Immature natural killer cell (primary cell): ENCODE measurements around the gene ART1. TPM values are rescaled to one million over a fixed set of nuclear protein-coding genes. Genes with fewer than 3 reads are reported as not detected.

Experiments used
- DNase-seq, 3 donors: peaks; one replicate each; pipeline ENCODE4 v3.0.0; 2022; ENCODE audit warnings: mixed read lengths in 1 of 3
- H3K27ac Mint-ChIP-seq, 6 donors: one replicate each; pipeline ENCODE4 v1.8.0; 2020; ENCODE audit warnings: mixed read lengths in 6 of 6, mild to moderate bottlenecking in 5 of 6, inconsistent platforms in 4 of 6, moderate library complexity in 3 of 6
- H3K27me3 Mint-ChIP-seq, 3 donors: one replicate each; pipeline ENCODE4 v1.8.0; 2020 to 2021; ENCODE audit warnings: low read depth in 3 of 3, mild to moderate bottlenecking in 3 of 3, mixed read lengths in 3 of 3, moderate library complexity in 3 of 3, inconsistent platforms in 1 of 3
- H3K36me3 Mint-ChIP-seq, 3 donors: one replicate each; pipeline ENCODE4 v1.8.0; 2020; ENCODE audit warnings: mixed read lengths in 3 of 3, inconsistent platforms in 2 of 3, mild to moderate bottlenecking in 2 of 3
- H3K4me1 Mint-ChIP-seq, 2 donors: one replicate each; pipeline ENCODE4 v1.8.0; 2020; ENCODE audit warnings: inconsistent platforms in 2 of 2, mild to moderate bottlenecking in 2 of 2, mixed read lengths in 2 of 2, moderate library complexity in 1 of 2
- H3K4me3 Mint-ChIP-seq, 5 donors: one replicate each; pipeline ENCODE4 v1.8.0; 2020; ENCODE audit warnings: mild to moderate bottlenecking in 5 of 5, mixed read lengths in 5 of 5, inconsistent platforms in 3 of 5, moderate library complexity in 3 of 5
- H3K9me3 Mint-ChIP-seq, 6 donors: one replicate each; pipeline ENCODE4 v1.8.0; 2020; ENCODE audit warnings: mild to moderate bottlenecking in 6 of 6, mixed read lengths in 6 of 6, inconsistent platforms in 4 of 6, moderate library complexity in 3 of 6
- polyA plus RNA-seq, 3 donors: library from polyadenylated mRNA; unstranded; fragments of 300-500 nt; fragmentation: Illumina TruSeq; gene quantifications; one replicate each; pipeline ENCODE4 v1.2.3, GENCODE V29; 2021

The ART1 gene
- polyA plus RNA-seq, 3 donors from 2014 or later, result not detected

DNA sequence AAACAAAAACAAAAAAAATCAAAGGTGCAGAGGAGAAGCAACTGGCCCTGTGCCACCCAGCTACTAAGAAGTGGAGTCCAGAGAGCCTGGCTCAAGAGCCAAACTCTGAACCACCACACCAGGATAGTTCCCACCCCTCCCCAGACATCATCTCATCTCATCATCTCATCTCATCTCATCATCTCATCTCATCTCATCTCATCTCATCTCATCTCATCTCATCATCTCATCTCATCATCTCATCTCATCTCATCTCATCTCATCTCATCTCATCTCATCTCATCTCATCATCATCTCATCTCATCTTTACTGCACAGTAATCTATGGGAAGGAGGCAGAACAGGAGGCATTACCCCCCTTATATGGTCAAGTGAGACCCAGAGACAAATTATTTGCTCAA, 17.9 kb downstream of the ART1 start:
- H3K4me1 Mint-ChIP-seq, result no peaks in the 10 kb centered on the region
- H3K4me3 Mint-ChIP-seq, result no peak overlapping the region
- no peaks in the 10 kb centered on the region for H3K9me3 Mint-ChIP-seq
- H3K36me3 Mint-ChIP-seq, result peaks cover 11 to 22% (median 20%) of the 10 kb centered on the region in 3 donors
- no peak overlapping the region for H3K27ac Mint-ChIP-seq
- H3K27me3 Mint-ChIP-seq, result peaks cover 0 to 5% (median 0%) of the 10 kb centered on the region in 3 donors
- no peak for DNase-seq

DNA sequence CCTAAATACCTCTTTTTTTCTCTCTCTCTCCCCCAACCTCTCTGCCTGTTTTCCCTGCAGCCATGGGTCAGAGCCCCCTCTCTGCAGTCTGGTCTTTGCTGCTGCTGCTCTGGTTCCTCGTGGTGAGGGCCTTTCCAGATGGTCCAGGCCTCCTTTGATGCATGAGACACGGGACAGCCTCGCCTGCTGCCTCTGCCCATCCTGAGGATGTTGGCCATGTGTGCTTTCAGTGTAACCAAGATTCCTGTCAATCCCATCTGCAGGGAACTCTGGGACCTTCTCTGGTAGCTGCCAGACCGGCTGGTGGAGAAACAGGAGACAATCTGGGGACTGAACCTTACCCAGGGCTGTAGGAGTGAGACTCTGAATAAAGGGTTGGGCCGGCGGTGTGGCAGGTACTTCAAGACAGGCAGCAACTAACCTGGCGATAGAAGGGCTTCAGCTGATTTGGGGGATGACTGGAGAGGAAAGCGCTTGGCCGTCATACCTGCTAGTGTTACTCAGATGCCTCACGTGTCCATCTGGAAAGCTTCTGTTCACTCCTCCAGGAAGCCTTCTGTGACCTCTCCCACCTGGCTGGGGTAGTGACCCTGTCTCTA, 19.2 kb downstream of the ART1 start:
- peaks cover 14 to 26% (median 20%) of the 10 kb centered on the region in 3 donors for H3K36me3 Mint-ChIP-seq
- DNase-seq, result no peak
- H3K9me3 Mint-ChIP-seq, result no peaks in the 10 kb centered on the region
- H3K27me3 Mint-ChIP-seq, result no peaks in the 10 kb centered on the region
- H3K4me1 Mint-ChIP-seq, result no peaks in the 10 kb centered on the region
- H3K4me3 Mint-ChIP-seq, result no peak overlapping the region
- H3K27ac Mint-ChIP-seq, result peak overlapping the region in 1 of 6 donors; percentile 40

DNA sequence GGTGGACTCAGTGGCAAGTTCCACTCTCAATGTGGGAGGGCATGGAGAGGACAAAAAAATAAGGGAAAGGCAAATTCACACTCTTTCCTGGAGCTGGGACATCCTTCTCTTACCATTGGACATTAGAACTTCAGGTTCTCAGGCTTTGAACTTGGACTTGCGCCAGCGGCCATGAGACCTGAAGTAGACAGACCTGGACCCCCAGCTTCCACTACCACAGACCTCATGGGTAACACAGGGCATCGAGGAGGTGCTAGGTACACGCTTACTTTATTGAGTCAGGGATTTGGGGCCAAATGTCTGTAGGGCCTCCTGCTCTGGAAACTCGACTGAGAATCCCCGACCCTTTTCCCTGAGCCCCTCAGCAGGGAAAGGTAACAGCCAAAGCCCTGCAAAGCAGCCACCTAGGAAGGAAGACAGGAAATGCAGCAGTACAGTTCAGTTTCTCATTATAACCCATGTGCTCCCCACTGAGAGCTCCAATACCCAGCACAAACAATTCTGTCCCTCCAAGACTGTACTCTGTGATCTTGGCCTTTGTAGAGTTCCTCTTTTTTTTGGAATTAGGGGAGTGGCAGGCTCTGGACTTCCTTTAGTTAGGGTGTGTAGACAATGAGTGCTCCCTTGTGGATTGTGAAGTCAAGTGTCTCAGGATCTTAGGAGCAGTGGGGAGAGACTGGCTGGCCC, 20.6 kb downstream of the ART1 start:
- no peak for DNase-seq
- Mint-ChIP-seq H3K36me3 (peaks cover 24 to 36% (median 25%) of the 10 kb centered on the region in 3 donors), H3K27ac (no peak overlapping the region), H3K27me3 (no peaks in the 10 kb centered on the region), H3K9me3 (no peaks in the 10 kb centered on the region), H3K4me3 (no peak overlapping the region), H3K4me1 (no peaks in the 10 kb centered on the region)

DNA sequence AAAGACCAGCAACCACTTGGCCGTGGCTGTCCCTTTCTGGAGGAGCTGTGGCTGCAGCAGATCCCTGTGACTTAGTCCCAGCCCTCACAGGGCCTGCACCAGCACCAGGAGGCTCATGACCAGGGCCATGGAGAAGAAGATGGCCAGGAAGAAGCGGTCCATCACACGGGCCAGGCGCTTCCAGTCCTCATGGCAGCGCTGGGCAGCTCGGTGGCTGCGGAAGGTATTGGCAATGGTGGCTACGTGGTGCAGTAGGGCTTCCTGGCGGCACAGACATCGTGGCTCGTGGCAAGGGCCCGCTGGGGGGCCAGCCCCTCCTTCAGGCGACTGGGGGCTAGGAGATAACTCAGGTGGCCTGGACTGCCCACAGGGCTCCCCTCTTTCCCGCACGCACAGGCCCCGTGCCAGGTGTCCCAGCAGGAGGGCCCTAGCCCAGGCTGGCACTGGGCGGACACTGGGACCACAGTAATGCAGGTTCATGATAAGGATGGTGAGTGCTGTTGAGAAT, 21.1 kb downstream of the ART1 start:
- no peak for DNase-seq
- Mint-ChIP-seq H3K9me3 (no peaks in the 10 kb centered on the region), H3K27me3 (no peaks in the 10 kb centered on the region), H3K27ac (no peak overlapping the region), H3K4me1 (no peaks in the 10 kb centered on the region), H3K4me3 (no peak overlapping the region), H3K36me3 (peaks cover 25 to 40% (median 31%) of the 10 kb centered on the region in 3 donors)

DNA sequence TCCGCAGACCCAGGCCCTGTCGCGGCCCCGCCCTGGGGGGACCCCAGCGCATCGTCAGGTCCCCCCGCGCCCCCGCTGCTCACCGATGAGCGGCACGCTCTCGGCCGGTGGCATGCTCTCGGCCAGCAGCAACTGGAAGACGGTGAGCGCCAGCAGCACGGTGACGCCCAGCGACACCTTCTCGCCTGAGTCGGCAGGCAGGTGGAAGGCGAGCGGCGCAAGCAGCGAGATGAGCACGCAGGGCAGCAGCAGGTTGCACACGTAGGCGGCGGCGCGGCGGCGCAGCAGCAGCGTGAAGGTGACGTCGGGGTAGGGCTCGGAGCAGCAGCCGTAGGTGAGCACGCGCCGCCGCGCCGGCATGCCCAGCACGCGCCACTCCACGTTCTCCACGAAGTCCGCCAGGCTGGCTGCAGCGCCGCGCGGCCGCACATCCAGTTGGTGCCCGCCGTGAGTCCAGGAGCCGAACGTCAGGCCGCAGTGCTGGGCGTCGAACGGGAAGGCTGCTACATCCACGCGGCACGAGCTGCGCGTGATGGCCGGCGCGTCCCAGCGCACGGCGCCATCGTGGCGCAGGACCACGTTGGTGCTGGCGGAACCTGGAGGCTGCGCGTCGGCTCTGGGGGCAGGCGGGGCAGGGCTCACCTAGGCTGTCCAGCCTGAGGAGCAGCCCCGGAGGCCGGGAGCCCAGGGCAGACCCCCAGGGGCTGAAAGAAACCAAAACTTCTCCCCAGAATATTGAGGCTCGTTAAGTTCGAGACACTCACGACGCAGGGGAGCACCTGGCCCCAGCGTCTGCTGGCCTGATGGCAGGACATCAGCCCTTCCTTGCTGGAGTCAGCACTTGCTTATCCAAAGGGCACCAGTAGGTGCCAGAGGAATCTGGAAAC, 22.5 kb downstream of the ART1 start:
- H3K36me3 Mint-ChIP-seq, result peaks cover 25 to 43% (median 31%) of the 10 kb centered on the region in 3 donors
- H3K4me1 Mint-ChIP-seq, result no peaks in the 10 kb centered on the region
- no peak overlapping the region for H3K4me3 Mint-ChIP-seq
- no peaks in the 10 kb centered on the region for H3K9me3 Mint-ChIP-seq
- DNase-seq, result no peak
- H3K27ac Mint-ChIP-seq, result no peak overlapping the region
- peaks cover 0 to 3% (median 1%) of the 10 kb centered on the region in 3 donors for H3K27me3 Mint-ChIP-seq

DNA sequence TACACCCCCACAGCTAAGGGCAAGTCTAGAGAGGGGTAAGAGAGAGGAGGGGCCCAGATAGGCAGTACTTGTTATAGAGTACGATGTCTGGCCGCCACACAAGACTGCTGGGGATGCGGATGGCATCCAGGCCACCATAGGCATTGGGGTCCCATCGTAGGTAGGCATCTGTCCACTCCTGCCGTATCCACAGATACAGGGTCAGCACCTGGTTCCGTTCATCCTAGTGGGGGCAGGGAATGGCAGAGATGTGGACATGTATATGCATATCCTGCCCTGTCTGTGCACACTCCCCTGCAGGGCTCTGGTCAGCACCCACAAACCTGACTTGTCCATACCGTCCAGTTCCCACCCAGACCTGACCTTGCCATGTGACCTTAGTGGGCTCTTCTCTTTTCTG, 24.2 kb downstream of the ART1 start:
- no peaks in the 10 kb centered on the region for H3K4me1 Mint-ChIP-seq
- peaks cover 28 to 53% (median 35%) of the 10 kb centered on the region in 3 donors for H3K36me3 Mint-ChIP-seq
- DNase-seq, result no peak
- H3K4me3 Mint-ChIP-seq, result no peak overlapping the region
- peaks cover 0 to 4% (median 3%) of the 10 kb centered on the region in 3 donors for H3K27me3 Mint-ChIP-seq
- H3K27ac Mint-ChIP-seq, result no peak overlapping the region
- no peaks in the 10 kb centered on the region for H3K9me3 Mint-ChIP-seq

DNA sequence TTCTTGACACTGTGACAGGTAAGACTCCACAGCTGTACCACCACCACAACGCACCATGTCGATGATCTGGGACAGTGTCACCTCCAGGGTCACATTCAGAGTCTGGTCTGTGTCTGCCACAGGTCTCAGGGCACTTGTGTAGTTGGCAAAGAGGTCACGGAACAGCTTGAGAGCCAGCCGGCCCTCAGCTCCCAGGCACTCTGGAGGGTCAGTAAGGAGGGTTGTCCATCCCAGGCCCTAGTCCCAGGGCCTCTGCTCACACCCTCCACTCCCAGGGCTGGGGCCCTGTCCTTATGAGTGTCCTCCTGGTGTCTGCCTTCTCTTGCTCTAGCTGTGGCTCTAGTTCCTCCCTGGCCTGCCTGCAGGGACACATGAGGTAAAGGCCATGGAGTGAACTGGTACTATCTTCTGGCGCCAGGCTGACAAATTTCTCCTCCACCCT, 24.8 kb downstream of the ART1 start:
- no peaks in the 10 kb centered on the region for H3K4me1 Mint-ChIP-seq
- no peak overlapping the region for H3K27ac Mint-ChIP-seq
- peaks cover 0 to 4% (median 3%) of the 10 kb centered on the region in 3 donors for H3K27me3 Mint-ChIP-seq
- H3K9me3 Mint-ChIP-seq, result no peaks in the 10 kb centered on the region
- peaks cover 29 to 55% (median 29%) of the 10 kb centered on the region in 3 donors for H3K36me3 Mint-ChIP-seq
- DNase-seq, result no peak
- no peak overlapping the region for H3K4me3 Mint-ChIP-seq

DNA sequence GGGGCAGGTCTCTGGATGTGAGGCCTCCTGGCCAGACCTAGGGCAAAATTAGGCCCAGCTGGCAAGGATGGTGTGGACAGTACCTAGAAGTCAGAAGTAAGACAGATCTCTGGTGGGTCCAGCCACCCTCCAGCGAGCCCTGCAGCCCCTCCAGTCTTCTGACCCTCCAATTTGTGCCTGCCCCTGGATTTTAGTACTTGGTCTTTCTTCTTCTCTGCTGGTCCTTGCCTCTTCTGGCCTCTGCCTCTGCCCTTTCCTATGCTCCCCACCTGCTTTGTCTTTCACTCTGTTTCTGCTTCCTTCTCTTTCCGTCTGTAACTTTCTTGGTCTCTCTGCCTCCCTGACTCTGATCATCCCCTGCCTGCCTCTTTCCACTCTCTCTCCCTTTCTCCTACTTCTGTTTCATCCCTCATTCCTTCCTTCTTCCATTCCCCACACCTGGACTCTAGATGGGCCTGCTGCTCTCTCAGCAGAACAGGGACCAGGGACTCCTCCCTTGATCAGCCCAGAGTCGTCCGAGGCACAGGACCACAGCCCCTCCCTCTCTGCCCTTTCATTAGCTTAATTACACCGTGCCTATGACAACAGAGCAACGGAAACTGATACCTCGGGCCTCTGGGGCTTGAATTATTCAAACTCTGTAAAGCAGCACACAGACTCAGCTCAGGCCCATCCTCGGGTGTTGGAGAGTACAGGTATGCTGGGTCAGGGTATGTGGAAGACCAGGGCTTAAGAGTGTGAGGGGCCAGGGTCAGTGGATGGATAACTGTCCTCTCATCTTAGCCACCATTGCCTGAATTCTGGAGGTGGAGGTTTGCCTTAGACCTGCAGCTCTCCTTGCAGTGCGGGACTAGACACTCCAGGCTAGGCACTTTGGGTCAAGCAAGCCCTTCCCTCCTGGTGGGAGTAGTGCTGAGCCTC, 26.7 kb downstream of the ART1 start, which contains the start of gene CHRNA10:
Gene CHRNA10, minus strand, starts transcription at position 51 of the 921 bp plus-strand sequence. CDS start 72 bp downstream, outside the sequence.
- H3K9me3 Mint-ChIP-seq, result no peaks in the 10 kb centered on the region
- peak within 1 kb of the TSS; percentile 5 to 64 (median 34) for H3K27ac Mint-ChIP-seq
- H3K4me1 Mint-ChIP-seq, result no peaks in the 10 kb centered on the region
- H3K36me3 Mint-ChIP-seq, result peaks cover 25 to 54% (median 37%) of the 10 kb centered on the region in 3 donors
- H3K27me3 Mint-ChIP-seq, result peaks cover 0 to 4% (median 3%) of the 10 kb centered on the region in 3 donors
- DNase-seq, result no peak
- no peak within 1 kb of the TSS for H3K4me3 Mint-ChIP-seq

DNA sequence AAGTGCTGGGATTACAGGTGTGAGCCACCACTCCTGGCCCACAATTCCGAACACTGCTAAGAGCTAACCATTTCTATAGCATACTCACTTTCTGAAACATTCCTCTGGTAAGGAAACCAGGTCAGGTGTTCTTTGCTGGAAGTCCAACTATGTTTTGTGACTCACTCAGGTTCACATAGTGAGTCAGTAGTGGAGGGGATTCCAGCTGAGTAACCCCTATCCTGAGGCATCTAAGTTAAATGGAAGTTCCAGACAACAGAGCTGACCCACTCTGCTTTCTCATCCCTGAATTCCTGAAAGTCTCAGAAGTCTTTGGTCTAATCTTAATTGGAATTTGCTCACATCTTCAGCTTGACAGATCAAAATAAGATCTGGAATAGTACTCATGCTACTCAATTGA, 29.3 kb downstream of the ART1 start:
- Mint-ChIP-seq H3K27ac (no peak overlapping the region), H3K4me1 (no peaks in the 10 kb centered on the region), H3K36me3 (peaks cover 36 to 62% (median 41%) of the 10 kb centered on the region in 3 donors), H3K9me3 (no peaks in the 10 kb centered on the region), H3K4me3 (no peak overlapping the region), H3K27me3 (peaks cover 0 to 4% (median 3%) of the 10 kb centered on the region in 3 donors)
- DNase-seq, result no peak

DNA sequence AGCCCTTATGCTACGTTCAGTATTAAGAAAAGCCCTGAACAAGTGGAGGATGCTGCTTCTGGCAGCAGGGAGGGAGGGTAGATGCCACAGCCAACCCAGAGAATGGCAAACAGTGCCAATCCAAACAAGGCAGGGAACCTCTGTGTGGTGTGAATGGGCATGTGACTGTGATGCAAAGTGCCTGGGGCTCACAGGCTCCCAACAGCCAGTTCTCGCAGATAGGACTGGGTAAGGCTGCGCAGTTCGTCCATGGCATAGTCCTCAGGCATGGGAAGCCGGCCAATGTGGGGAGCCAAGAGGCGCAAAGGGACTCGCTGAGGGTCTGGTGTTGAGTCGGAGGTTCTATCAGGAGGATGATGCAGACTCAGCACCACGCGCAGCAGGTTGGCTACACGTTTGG, 31.0 kb downstream of the ART1 start:
- Mint-ChIP-seq H3K9me3 (no peaks in the 10 kb centered on the region), H3K27me3 (peaks cover 0 to 4% (median 3%) of the 10 kb centered on the region in 3 donors), H3K4me1 (no peaks in the 10 kb centered on the region), H3K27ac (peak overlapping the region in 1 of 6 donors; percentile 37), H3K4me3 (no peak overlapping the region), H3K36me3 (peaks cover 32 to 60% (median 39%) of the 10 kb centered on the region in 3 donors)
- DNase-seq, result no peak

DNA sequence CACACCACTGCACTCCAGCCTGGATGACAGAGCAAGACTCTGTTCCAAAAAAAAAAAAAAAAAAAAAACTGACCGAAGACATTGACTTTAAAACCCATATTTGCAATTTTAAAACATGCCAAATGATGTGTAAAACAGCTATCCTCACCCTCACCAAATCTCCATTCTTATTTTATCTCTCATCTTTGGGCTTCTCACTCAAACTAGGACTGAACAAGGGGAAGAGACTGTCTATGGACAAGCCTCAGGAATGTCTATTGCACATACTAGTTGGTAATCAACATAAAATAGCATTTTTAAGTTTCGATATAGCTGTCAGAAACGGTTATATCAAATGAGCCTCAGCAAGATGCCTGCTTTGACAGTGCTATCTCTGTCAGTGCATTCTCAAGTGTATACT, 34.1 kb downstream of the ART1 start:
- Mint-ChIP-seq H3K27ac (no peak overlapping the region), H3K27me3 (no peaks in the 10 kb centered on the region), H3K4me3 (no peak overlapping the region), H3K36me3 (peaks cover 36 to 68% (median 46%) of the 10 kb centered on the region in 3 donors), H3K9me3 (no peaks in the 10 kb centered on the region), H3K4me1 (no peaks in the 10 kb centered on the region)
- DNase-seq, result no peak

DNA sequence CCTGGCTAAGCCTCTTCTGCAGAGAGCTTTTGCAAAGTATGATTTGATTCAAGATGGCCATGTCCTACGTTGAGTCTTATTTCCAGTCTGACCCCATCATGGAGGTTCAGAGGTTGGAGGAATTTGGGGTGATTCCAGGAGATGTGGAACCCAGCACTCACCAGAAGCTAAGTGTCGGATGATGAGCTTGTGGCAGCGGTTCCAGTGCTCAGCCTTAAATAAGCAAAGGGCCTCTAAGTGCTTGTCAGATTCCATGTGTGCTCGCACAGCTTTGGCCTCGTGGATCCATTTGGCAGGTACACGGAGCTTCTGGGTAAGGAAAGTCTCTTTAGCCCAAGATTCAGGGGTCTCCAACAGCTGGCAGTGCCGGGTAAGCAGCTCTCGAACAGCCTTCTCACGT, 38.1 kb downstream of the ART1 start:
- no peak overlapping the region for H3K4me3 Mint-ChIP-seq
- H3K9me3 Mint-ChIP-seq, result no peaks in the 10 kb centered on the region
- no peaks in the 10 kb centered on the region for H3K27me3 Mint-ChIP-seq
- no peaks in the 10 kb centered on the region for H3K4me1 Mint-ChIP-seq
- no peak for DNase-seq
- H3K36me3 Mint-ChIP-seq, result peaks cover 33 to 72% (median 57%) of the 10 kb centered on the region in 3 donors
- H3K27ac Mint-ChIP-seq, result no peak overlapping the region
